ENCODE data around the gene STIL. TPM values are rescaled to one million over a fixed set of nuclear protein-coding genes. Genes with fewer than 3 reads are reported as not detected.

Gene STIL
- total RNA-seq, 1 experiment from 2014 or later: 29.7 TPM

DNA sequence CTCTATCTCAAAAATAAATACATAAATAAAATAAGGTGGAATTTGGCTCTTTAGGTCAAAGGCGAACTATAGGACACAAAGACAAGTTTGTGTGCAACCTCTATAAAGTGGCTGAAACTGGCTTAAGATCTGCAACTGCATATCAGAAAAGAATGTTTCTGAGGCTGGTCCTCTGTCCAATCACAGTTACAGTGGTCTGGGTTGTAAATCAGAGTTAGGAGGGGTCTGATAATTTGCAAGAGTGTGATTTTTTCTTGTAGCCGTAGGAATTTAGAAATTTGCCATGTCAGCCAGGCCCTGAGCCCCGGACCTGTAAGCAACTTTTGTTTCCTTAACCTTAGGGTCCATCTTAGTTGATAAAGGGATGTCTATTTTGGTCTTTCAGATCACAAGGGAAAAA lies 47.4 kb upstream of the STIL start:
- CTCF ChIA-PET: interaction anchor here (1.8 kb wide), 1 partner anchor 76 kb away, joined by 7 read pairs; the partner anchor contains the start of gene FOXD2

DNA sequence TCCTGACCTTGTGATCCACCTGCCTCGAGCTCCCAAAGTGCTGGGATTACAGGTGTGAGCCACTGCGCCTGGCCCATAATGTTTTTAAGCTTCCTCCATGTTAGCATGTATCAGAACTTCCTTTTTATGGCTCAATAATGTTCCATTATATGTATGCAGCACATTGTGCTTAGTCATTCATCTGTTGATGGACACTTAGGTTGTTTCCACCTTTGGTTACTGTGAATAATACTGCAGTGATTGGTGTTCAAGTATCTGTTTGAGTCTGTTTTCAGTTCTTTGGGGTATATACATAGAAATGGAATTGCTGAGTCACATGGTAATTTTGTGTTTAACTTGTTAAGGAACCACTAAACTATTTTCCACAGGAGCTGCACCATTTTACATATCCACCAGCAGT lies 37.4 kb upstream of the STIL start:
- CTCF ChIA-PET: no interaction called here
- H3K36me3 Mint-ChIP-seq: no peaks in the 10 kb centered on the region
- peak overlapping the region; percentile 55; the same call in 1 of the 2 replicates for H3K27ac Mint-ChIP-seq
- H3K9me3 Mint-ChIP-seq: no peaks in the 10 kb centered on the region
- H3K27me3 Mint-ChIP-seq (ENCODE audit: low read depth): no peaks in the 10 kb centered on the region
- POLR2A ChIA-PET: interaction anchor here (0.9 kb wide), 1 partner anchor 159 kb away, joined by 4 read pairs; no protein-coding TSS in a partner anchor
- no peak for DNase-seq (ENCODE audit: low spot score)
- TF ChIP-seq, protein P1, sequence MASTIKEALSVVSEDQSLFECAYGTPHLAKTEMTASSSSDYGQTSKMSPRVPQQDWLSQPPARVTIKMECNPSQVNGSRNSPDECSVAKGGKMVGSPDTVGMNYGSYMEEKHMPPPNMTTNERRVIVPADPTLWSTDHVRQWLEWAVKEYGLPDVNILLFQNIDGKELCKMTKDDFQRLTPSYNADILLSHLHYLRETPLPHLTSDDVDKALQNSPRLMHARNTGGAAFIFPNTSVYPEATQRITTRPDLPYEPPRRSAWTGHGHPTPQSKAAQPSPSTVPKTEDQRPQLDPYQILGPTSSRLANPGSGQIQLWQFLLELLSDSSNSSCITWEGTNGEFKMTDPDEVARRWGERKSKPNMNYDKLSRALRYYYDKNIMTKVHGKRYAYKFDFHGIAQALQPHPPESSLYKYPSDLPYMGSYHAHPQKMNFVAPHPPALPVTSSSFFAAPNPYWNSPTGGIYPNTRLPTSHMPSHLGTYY (CRISPR knock-in tag; IDR thresholded peaks at IDR 0.05): no peak
- TF ChIP-seq RORB (CRISPR knock-in tag; IDR thresholded peaks at IDR 0.05) (no peak), ZNF671 (CRISPR knock-in tag; IDR thresholded peaks at IDR 0.05) (no peak), IRF2 (CRISPR knock-in tag; IDR thresholded peaks at IDR 0.05; ENCODE audit: borderline replicate concordance, low read depth) (no peak), RELA (CRISPR knock-in tag; IDR thresholded peaks at IDR 0.05; ENCODE audit: borderline replicate concordance) (no peak), ZNF263 (CRISPR knock-in tag; IDR thresholded peaks at IDR 0.05; ENCODE audit: low read depth) (no peak), ESRRA (CRISPR knock-in tag; IDR thresholded peaks at IDR 0.05; ENCODE audit: borderline replicate concordance) (no peak)
- TF ChIP-seq, protein P2, sequence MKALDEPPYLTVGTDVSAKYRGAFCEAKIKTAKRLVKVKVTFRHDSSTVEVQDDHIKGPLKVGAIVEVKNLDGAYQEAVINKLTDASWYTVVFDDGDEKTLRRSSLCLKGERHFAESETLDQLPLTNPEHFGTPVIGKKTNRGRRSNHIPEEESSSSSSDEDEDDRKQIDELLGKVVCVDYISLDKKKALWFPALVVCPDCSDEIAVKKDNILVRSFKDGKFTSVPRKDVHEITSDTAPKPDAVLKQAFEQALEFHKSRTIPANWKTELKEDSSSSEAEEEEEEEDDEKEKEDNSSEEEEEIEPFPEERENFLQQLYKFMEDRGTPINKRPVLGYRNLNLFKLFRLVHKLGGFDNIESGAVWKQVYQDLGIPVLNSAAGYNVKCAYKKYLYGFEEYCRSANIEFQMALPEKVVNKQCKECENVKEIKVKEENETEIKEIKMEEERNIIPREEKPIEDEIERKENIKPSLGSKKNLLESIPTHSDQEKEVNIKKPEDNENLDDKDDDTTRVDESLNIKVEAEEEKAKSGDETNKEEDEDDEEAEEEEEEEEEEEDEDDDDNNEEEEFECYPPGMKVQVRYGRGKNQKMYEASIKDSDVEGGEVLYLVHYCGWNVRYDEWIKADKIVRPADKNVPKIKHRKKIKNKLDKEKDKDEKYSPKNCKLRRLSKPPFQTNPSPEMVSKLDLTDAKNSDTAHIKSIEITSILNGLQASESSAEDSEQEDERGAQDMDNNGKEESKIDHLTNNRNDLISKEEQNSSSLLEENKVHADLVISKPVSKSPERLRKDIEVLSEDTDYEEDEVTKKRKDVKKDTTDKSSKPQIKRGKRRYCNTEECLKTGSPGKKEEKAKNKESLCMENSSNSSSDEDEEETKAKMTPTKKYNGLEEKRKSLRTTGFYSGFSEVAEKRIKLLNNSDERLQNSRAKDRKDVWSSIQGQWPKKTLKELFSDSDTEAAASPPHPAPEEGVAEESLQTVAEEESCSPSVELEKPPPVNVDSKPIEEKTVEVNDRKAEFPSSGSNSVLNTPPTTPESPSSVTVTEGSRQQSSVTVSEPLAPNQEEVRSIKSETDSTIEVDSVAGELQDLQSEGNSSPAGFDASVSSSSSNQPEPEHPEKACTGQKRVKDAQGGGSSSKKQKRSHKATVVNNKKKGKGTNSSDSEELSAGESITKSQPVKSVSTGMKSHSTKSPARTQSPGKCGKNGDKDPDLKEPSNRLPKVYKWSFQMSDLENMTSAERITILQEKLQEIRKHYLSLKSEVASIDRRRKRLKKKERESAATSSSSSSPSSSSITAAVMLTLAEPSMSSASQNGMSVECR (CRISPR knock-in tag; IDR thresholded peaks at IDR 0.05; ENCODE audit: borderline replicate concordance): no peak
- TF ChIP-seq, protein P3, sequence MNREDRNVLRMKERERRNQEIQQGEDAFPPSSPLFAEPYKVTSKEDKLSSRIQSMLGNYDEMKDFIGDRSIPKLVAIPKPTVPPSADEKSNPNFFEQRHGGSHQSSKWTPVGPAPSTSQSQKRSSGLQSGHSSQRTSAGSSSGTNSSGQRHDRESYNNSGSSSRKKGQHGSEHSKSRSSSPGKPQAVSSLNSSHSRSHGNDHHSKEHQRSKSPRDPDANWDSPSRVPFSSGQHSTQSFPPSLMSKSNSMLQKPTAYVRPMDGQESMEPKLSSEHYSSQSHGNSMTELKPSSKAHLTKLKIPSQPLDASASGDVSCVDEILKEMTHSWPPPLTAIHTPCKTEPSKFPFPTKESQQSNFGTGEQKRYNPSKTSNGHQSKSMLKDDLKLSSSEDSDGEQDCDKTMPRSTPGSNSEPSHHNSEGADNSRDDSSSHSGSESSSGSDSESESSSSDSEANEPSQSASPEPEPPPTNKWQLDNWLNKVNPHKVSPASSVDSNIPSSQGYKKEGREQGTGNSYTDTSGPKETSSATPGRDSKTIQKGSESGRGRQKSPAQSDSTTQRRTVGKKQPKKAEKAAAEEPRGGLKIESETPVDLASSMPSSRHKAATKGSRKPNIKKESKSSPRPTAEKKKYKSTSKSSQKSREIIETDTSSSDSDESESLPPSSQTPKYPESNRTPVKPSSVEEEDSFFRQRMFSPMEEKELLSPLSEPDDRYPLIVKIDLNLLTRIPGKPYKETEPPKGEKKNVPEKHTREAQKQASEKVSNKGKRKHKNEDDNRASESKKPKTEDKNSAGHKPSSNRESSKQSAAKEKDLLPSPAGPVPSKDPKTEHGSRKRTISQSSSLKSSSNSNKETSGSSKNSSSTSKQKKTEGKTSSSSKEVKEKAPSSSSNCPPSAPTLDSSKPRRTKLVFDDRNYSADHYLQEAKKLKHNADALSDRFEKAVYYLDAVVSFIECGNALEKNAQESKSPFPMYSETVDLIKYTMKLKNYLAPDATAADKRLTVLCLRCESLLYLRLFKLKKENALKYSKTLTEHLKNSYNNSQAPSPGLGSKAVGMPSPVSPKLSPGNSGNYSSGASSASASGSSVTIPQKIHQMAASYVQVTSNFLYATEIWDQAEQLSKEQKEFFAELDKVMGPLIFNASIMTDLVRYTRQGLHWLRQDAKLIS (CRISPR knock-in tag; IDR thresholded peaks at IDR 0.05; ENCODE audit: borderline replicate concordance): no peak
- no peak overlapping the region for H3K4me3 Mint-ChIP-seq
- no peaks in the 10 kb centered on the region for H3K4me1 Mint-ChIP-seq
- no peak for ATAC-seq

More for the DNA sequence above, 47.4 kb upstream of the STIL start:
- Mint-ChIP-seq H3K9me3 (no peaks in the 10 kb centered on the region), H3K27ac (no peak overlapping the region), H3K4me1 (no peaks in the 10 kb centered on the region), H3K4me3 (no peak overlapping the region), H3K27me3 (ENCODE audit: low read depth) (no peaks in the 10 kb centered on the region), H3K36me3 (no peaks in the 10 kb centered on the region)
- POLR2A ChIA-PET: no interaction called here
- TF ChIP-seq, protein P4, sequence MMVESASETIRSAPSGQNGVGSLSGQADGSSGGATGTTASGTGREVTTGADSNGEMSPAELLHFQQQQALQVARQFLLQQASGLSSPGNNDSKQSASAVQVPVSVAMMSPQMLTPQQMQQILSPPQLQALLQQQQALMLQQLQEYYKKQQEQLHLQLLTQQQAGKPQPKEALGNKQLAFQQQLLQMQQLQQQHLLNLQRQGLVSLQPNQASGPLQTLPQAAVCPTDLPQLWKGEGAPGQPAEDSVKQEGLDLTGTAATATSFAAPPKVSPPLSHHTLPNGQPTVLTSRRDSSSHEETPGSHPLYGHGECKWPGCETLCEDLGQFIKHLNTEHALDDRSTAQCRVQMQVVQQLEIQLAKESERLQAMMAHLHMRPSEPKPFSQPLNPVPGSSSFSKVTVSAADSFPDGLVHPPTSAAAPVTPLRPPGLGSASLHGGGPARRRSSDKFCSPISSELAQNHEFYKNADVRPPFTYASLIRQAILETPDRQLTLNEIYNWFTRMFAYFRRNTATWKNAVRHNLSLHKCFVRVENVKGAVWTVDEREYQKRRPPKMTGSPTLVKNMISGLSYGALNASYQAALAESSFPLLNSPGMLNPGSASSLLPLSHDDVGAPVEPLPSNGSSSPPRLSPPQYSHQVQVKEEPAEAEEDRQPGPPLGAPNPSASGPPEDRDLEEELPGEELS (CRISPR knock-in tag; IDR thresholded peaks at IDR 0.05): no peak
- TF ChIP-seq SP1 (CRISPR knock-in tag; conservative IDR thresholded peaks at IDR 0.05) (no peak), ZNF317 (CRISPR knock-in tag; IDR thresholded peaks at IDR 0.05; ENCODE audit: borderline replicate concordance, low read depth) (no peak), RELA (CRISPR knock-in tag; IDR thresholded peaks at IDR 0.05; ENCODE audit: borderline replicate concordance) (no peak), SOX15 (CRISPR knock-in tag; IDR thresholded peaks at IDR 0.05) (no peak)
- ATAC-seq: no peak
- DNase-seq (ENCODE audit: low spot score): no peak
